ENCODE measurements around the gene RIT2.

Gene RIT2

GRCh38 chr18:43046322-43046721 is 69.2 kb downstream of the RIT2 start:
- Histone ChIP-seq H3F3A (ENCODE audit: insufficient read depth, low read length) (no peaks in the 10 kb centered on the region), H3K9me2 (replicated peaks; ENCODE audit: insufficient read depth, low read length) (no peaks in the 10 kb centered on the region), H3K4me3 (ENCODE audit: low read length) (no peak overlapping the region), H4K20me1 (ENCODE audit: insufficient read depth, low read length) (no peaks in the 10 kb centered on the region), H3K9ac (ENCODE audit: low read length) (no peak overlapping the region), H3K36me3 (replicated peaks; ENCODE audit: insufficient read depth, low read length) (no peaks in the 10 kb centered on the region), H3K4me2 (ENCODE audit: low read depth, low read length) (no peak overlapping the region), H3K9me3 (replicated peaks; ENCODE audit: insufficient read depth, low read length) (no peaks in the 10 kb centered on the region), H3K4me1 (ENCODE audit: low read length) (no peaks in the 10 kb centered on the region), H3K27ac (ENCODE audit: low read length) (no peak overlapping the region), H2AFZ (ENCODE audit: low read length) (no peak overlapping the region), H3K27me3 (replicated peaks; ENCODE audit: insufficient read depth, low read length) (no peaks in the 10 kb centered on the region), H3K79me2 (ENCODE audit: low read length) (no peaks in the 10 kb centered on the region)
- no peak for DNase-seq
- TF ChIP-seq EZH2 (optimal IDR thresholded peaks at IDR 0.05; ENCODE audit: low read depth, low read length): no peak
- TF ChIP-seq CTCF (IDR thresholded peaks at IDR 0.05; ENCODE audit: low read length): no peak
- no peak for TF ChIP-seq EZH2phosphoT487 (IDR thresholded peaks at IDR 0.05; ENCODE audit: low read length)

- Histone ChIP-seq H3K9ac (ENCODE audit: low read length) (no peak overlapping the region), H4K20me1 (ENCODE audit: insufficient read depth, low read length) (no peaks in the 10 kb centered on the region), H3K27ac (ENCODE audit: low read length) (no peak overlapping the region), H3K27me3 (replicated peaks; ENCODE audit: insufficient read depth, low read length) (no peaks in the 10 kb centered on the region), H3K4me2 (ENCODE audit: low read depth, low read length) (no peak overlapping the region), H3K9me3 (replicated peaks; ENCODE audit: insufficient read depth, low read length) (no peaks in the 10 kb centered on the region), H3F3A (ENCODE audit: insufficient read depth, low read length) (no peaks in the 10 kb centered on the region), H3K9me2 (replicated peaks; ENCODE audit: insufficient read depth, low read length) (no peaks in the 10 kb centered on the region), H3K4me1 (ENCODE audit: low read length) (no peaks in the 10 kb centered on the region), H3K79me2 (ENCODE audit: low read length) (no peaks in the 10 kb centered on the region), H2AFZ (ENCODE audit: low read length) (no peak overlapping the region), H3K36me3 (replicated peaks; ENCODE audit: insufficient read depth, low read length) (no peaks in the 10 kb centered on the region), H3K4me3 (ENCODE audit: low read length) (no peak overlapping the region)
- no peak for DNase-seq
- no peak for TF ChIP-seq CTCF (IDR thresholded peaks at IDR 0.05; ENCODE audit: low read length)
- no peak for TF ChIP-seq EZH2 (optimal IDR thresholded peaks at IDR 0.05; ENCODE audit: low read depth, low read length)
- TF ChIP-seq EZH2phosphoT487 (IDR thresholded peaks at IDR 0.05; ENCODE audit: low read length): no peak
Measured at GRCh38 chr18:43043626-43044025, 71.9 kb downstream of the RIT2 start.

GRCh38 chr18:43040281-43040680 is 75.2 kb downstream of the RIT2 start:
- no peaks in the 10 kb centered on the region for H4K20me1 ChIP-seq (ENCODE audit: insufficient read depth, low read length)
- H2AFZ ChIP-seq (ENCODE audit: low read length): no peak overlapping the region
- no peak overlapping the region for H3K4me3 ChIP-seq (ENCODE audit: low read length)
- no peaks in the 10 kb centered on the region for H3K27me3 ChIP-seq (replicated peaks; ENCODE audit: insufficient read depth, low read length)
- DNase-seq: no peak
- no peaks in the 10 kb centered on the region for H3K4me1 ChIP-seq (ENCODE audit: low read length)
- H3K79me2 ChIP-seq (ENCODE audit: low read length): no peaks in the 10 kb centered on the region
- H3K27ac ChIP-seq (ENCODE audit: low read length): no peak overlapping the region
- no peaks in the 10 kb centered on the region for H3K36me3 ChIP-seq (replicated peaks; ENCODE audit: insufficient read depth, low read length)
- H3K4me2 ChIP-seq (ENCODE audit: low read depth, low read length): no peak overlapping the region
- H3K9me2 ChIP-seq (replicated peaks; ENCODE audit: insufficient read depth, low read length): no peaks in the 10 kb centered on the region
- no peaks in the 10 kb centered on the region for H3K9me3 ChIP-seq (replicated peaks; ENCODE audit: insufficient read depth, low read length)
- TF ChIP-seq EZH2phosphoT487 (IDR thresholded peaks at IDR 0.05; ENCODE audit: low read length) (no peak), CTCF (IDR thresholded peaks at IDR 0.05; ENCODE audit: low read length) (no peak), EZH2 (optimal IDR thresholded peaks at IDR 0.05; ENCODE audit: low read depth, low read length) (no peak)
- H3F3A ChIP-seq (ENCODE audit: insufficient read depth, low read length): no peaks in the 10 kb centered on the region
- no peak overlapping the region for H3K9ac ChIP-seq (ENCODE audit: low read length)
